HL-60 (cell line): ENCODE results near the gene MRPL33.

Source experiments
- DNase-seq, 2 experiments: peaks; one replicate each; pipeline ENCODE4 v3.0.0-alpha.2; 2010 to 2020; ENCODE audit warnings: low read depth in 1 of 2, low spot score in 1 of 2
- H3K27ac ChIP-seq: fragments of 250-450 bp; sonication (Bioruptor Pico); replicated peaks from 2 replicates; pipeline ENCODE4 v1.5.1; 2020; ENCODE audit warnings: mild to moderate bottlenecking, moderate library complexity
- H3K27me3 ChIP-seq: fragments of 250-450 bp; sonication (Bioruptor Pico); 2 replicates; pipeline ENCODE4 v1.5.1; 2021; ENCODE audit warnings: mild to moderate bottlenecking, moderate library complexity; ENCODE audit not compliant: insufficient read depth, poor library complexity, severe bottlenecking
- H3K4me3 ChIP-seq: replicated peaks from 2 replicates; pipeline ENCODE4 v1.5.1; 2011; ENCODE audit warnings: mild to moderate bottlenecking, control low read depth, low read length; ENCODE audit not compliant: insufficient read depth
- CTCF ChIP-seq: IDR thresholded peaks from one replicate; pipeline ENCODE4 v1.5.1; 2011; ENCODE audit warnings: low read length, control low read depth, inconsistent platforms; ENCODE audit not compliant: insufficient read depth
- GABPA ChIP-seq: IDR thresholded peaks from 2 replicates; pipeline ENCODE4 v1.6.1; 2012; ENCODE audit warnings: low read depth
- POLR2AphosphoS5 ChIP-seq: IDR thresholded peaks from 2 replicates; pipeline ENCODE4 v1.6.1; 2012; ENCODE audit warnings: low read depth
- REST ChIP-seq: IDR thresholded peaks from 2 replicates; pipeline ENCODE4 v1.6.1; 2012; ENCODE audit warnings: low read depth; ENCODE audit not compliant: insufficient replicate concordance
- SPI1 ChIP-seq: IDR thresholded peaks from 2 replicates; pipeline ENCODE4 v1.6.1; 2012; ENCODE audit warnings: low read depth, mild to moderate bottlenecking, borderline replicate concordance

The MRPL33 gene

GRCh38 chr2:27729614-27730013 is 41.9 kb upstream of the MRPL33 start:
- H3K4me3 ChIP-seq: no peak overlapping the region
- DNase-seq: no peak
- H3K27ac ChIP-seq: no peak overlapping the region
- no peaks in the 10 kb centered on the region for H3K27me3 ChIP-seq
- TF ChIP-seq GABPA (no peak), CTCF (no peak), POLR2AphosphoS5 (no peak), REST (no peak), SPI1 (no peak)

GRCh38 chr2:27730261-27730662 is 41.3 kb upstream of the MRPL33 start:
- TF ChIP-seq CTCF (no peak), POLR2AphosphoS5 (no peak), GABPA (no peak), SPI1 (no peak), REST (no peak)
- no peak for DNase-seq

GRCh38 chr2:27730980-27731691 is 40.4 kb upstream of the MRPL33 start:
- H3K4me3 ChIP-seq: no peak overlapping the region
- no peak overlapping the region for H3K27ac ChIP-seq
- DNase-seq: no peak
- TF ChIP-seq SPI1 (no peak), REST (no peak), POLR2AphosphoS5 (no peak), CTCF (no peak), GABPA (no peak)
- H3K27me3 ChIP-seq: no peaks in the 10 kb centered on the region

More at GRCh38 chr2:27730261-27730662, 41.3 kb upstream of the MRPL33 start:
- H3K27me3 ChIP-seq: no peaks in the 10 kb centered on the region
- no peak overlapping the region for H3K4me3 ChIP-seq
- H3K27ac ChIP-seq: no peak overlapping the region
